ENCODE data around the gene CARD9.

GRCh38 chr9:136404801-136405136 is 31.3 kb upstream of the CARD9 start:
- TF ChIP-seq CTCF (tag by site-specific recombination; IDR thresholded peaks at IDR 0.05), result no peak
- TF ChIP-seq ZNF571 (tag by site-specific recombination; IDR thresholded peaks at IDR 0.05), result no peak
- TF ChIP-seq YY1 (tag by site-specific recombination; IDR thresholded peaks at IDR 0.05), result no peak
- TF ChIP-seq WT1 (tag by site-specific recombination; IDR thresholded peaks at IDR 0.05), result no peak
- no peak for TF ChIP-seq ZNF335 (tag by site-specific recombination; conservative IDR thresholded peaks at IDR 0.05)
- TF ChIP-seq ZNF596 (tag by site-specific recombination; IDR thresholded peaks at IDR 0.05), result no peak
- no peak for TF ChIP-seq BCL11A (tag by site-specific recombination; IDR thresholded peaks at IDR 0.05; ENCODE audit: low read depth)

All from HEK293 (cell line).